ENCODE measurements around the gene ZNF804A.

Gene ZNF804A

GRCh38 chr2:184685999-184686841 is 87.9 kb downstream of the ZNF804A start:
- in situ Hi-C loops (cut with HindIII; ENCODE audit: low sequenced_read_pairs), result no loop called here
- H3K4me3 ChIP-seq (ENCODE audit: low read depth, low read length), result no peak overlapping the region
- TF ChIP-seq CTCF (IDR thresholded peaks at IDR 0.05; ENCODE audit: low read depth, low read length, missing control alignments), result no peak
- DNase-seq (ENCODE audit: low read depth), result peak; percentile 59

GRCh38 chr2:184689638-184690037 is 91.3 kb downstream of the ZNF804A start:
- H3K4me3 ChIP-seq (ENCODE audit: low read depth, low read length), result no peak overlapping the region
- no peak for DNase-seq (ENCODE audit: low read depth)
- in situ Hi-C loops (cut with HindIII; ENCODE audit: low sequenced_read_pairs), result no loop called here
- no peak for TF ChIP-seq CTCF (IDR thresholded peaks at IDR 0.05; ENCODE audit: low read depth, low read length, missing control alignments)

- no peak overlapping the region for H3K4me3 ChIP-seq (ENCODE audit: low read depth, low read length)
- in situ Hi-C loops (cut with HindIII; ENCODE audit: low sequenced_read_pairs), result no loop called here
- DNase-seq (ENCODE audit: low read depth), result peak; percentile 39
- TF ChIP-seq CTCF (IDR thresholded peaks at IDR 0.05; ENCODE audit: low read depth, low read length, missing control alignments), result no peak
These were observed 93.9 kb downstream of the ZNF804A start for GRCh38 chr2:184692141-184692734.

GRCh38 chr2:184696644-184697043 is 98.3 kb downstream of the ZNF804A start:
- H3K4me3 ChIP-seq (ENCODE audit: low read depth, low read length), result no peak overlapping the region
- in situ Hi-C loops (cut with HindIII; ENCODE audit: low sequenced_read_pairs), result no loop called here
- no peak for DNase-seq (ENCODE audit: low read depth)
- no peak for TF ChIP-seq CTCF (IDR thresholded peaks at IDR 0.05; ENCODE audit: low read depth, low read length, missing control alignments)

- no peak overlapping the region for H3K4me3 ChIP-seq (ENCODE audit: low read depth, low read length)
- DNase-seq (ENCODE audit: low read depth), result no peak
- TF ChIP-seq CTCF (IDR thresholded peaks at IDR 0.05; ENCODE audit: low read depth, low read length, missing control alignments), result no peak
- in situ Hi-C loops (cut with HindIII; ENCODE audit: low sequenced_read_pairs), result no loop called here
These were observed 100.1 kb downstream of the ZNF804A start for GRCh38 chr2:184698476-184698875.

GRCh38 chr2:184721881-184722280 is 123.6 kb downstream of the ZNF804A start:
- H3K4me3 ChIP-seq (ENCODE audit: low read depth, low read length), result no peak overlapping the region
- no peak for TF ChIP-seq CTCF (IDR thresholded peaks at IDR 0.05; ENCODE audit: low read depth, low read length, missing control alignments)
- in situ Hi-C loops (cut with HindIII; ENCODE audit: low sequenced_read_pairs), result no loop called here
- DNase-seq (ENCODE audit: low read depth), result no peak

Measured in astrocyte of the cerebellum (primary cell).